ENCODE data around the gene RPS14. TPM values are rescaled to one million over a fixed set of nuclear protein-coding genes. Genes with fewer than 3 reads are reported as not detected.

The RPS14 gene
- total and polyA plus RNA-seq, 9 of the 15 experiments (the other 6 are each of a cell fraction or from before 2014, with no cell fraction given) = 1,824 to 5,983 (median 3,017) TPM

- TF ChIP-seq SMC3 (conservative IDR thresholded peaks at IDR 0.05; ENCODE audit: insufficient read depth, low read depth, low read length) = no peak
- 0 out of 2 replicates have a peak, but pooled peaks have one; percentile 79 for TF ChIP-seq ZBTB7A (IDR thresholded peaks at IDR 0.05; ENCODE audit: borderline replicate concordance, control insufficient read depth, low read depth, low read length)
- TF ChIP-seq MYBL2 (IDR thresholded peaks at IDR 0.05; ENCODE audit: low read depth) = no peak
- TF ChIP-seq MYBL2 (CRISPR knock-in tag; IDR thresholded peaks at IDR 0.05; ENCODE audit: borderline replicate concordance) = no peak
- TF ChIP-seq ADNP (tag; IDR thresholded peaks at IDR 0.05) = peak; percentile 90
- peak; percentile 32; the same call in 1 of the 2 replicates for TF ChIP-seq SMARCA5 (IDR thresholded peaks at IDR 0.05)
- peak; percentile 72; the same call in 1 of the 2 replicates for TF ChIP-seq HDGF (IDR thresholded peaks at IDR 0.05)
- 0 out of 4 replicates have a peak, but pooled peaks of 1 of the 2 experiments have one; percentile 68 for TF ChIP-seq HDAC1 (IDR thresholded peaks at IDR 0.05)
- TF ChIP-seq KDM1A (IDR thresholded peaks at IDR 0.05) = peak; percentile 81 to 93; a peak in 3 of 4 replicates
- TF ChIP-seq RAD21 (CRISPR knock-in tag; conservative IDR thresholded peaks at IDR 0.05 in 1 of 2, IDR thresholded peaks at IDR 0.05 in 1 of 2) = no peak
- TF ChIP-seq HCFC1 (IDR thresholded peaks at IDR 0.05; ENCODE audit: low read depth, low read length) = no peak
- TF ChIP-seq CHD4 (IDR thresholded peaks at IDR 0.05; ENCODE audit: insufficient read depth, insufficient replicate concordance, low read depth, low read length, poor library complexity, severe bottlenecking) = peak; percentile 80
- peak; percentile 95 for TF ChIP-seq BCOR (IDR thresholded peaks at IDR 0.05)
- no peak for TF ChIP-seq FOXA1 (IDR thresholded peaks at IDR 0.05; ENCODE audit: borderline replicate concordance)
- no peak for TF ChIP-seq RUNX1 (IDR thresholded peaks at IDR 0.05; ENCODE audit: low read depth)
- TF ChIP-seq, protein P1, sequence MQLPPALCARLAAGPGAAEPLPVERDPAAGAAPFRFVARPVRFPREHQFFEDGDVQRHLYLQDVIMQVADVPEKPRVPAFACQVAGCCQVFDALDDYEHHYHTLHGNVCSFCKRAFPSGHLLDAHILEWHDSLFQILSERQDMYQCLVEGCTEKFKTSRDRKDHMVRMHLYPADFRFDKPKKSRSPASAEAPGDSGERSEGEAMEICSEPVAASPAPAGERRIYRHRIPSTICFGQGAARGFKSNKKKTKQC (CRISPR knock-in tag; IDR thresholded peaks at IDR 0.05) = 0 out of 2 replicates have a peak, but pooled peaks have one; percentile 8
Observed at GRCh38 chr5:150484964-150485692, 35.6 kb upstream of the RPS14 start (continued).
